GM12865 (cell line): ENCODE results near the gene IRF2.

ENCODE experiments used
- DNase-seq: peaks from one replicate; pipeline ENCODE4 v3.0.0; 2010; ENCODE audit warnings: low read depth
- H3K4me3 ChIP-seq: 2 replicates; pipeline ENCODE4 v1.5.1; 2011; ENCODE audit warnings: mild to moderate bottlenecking, low read depth, low read length, control low read depth
- CTCF ChIP-seq: IDR thresholded peaks from 2 replicates; pipeline ENCODE4 v1.5.1; 2011; ENCODE audit warnings: low read length, control low read depth, low read depth, inconsistent platforms; ENCODE audit not compliant: insufficient read depth; ENCODE audit errors: missing control alignments

The IRF2 gene

GRCh38 chr4:184475498-184475897 is 1.1 kb upstream of the IRF2 start:
- TF ChIP-seq CTCF = no peak
- DNase-seq = no peak

GRCh38 chr4:184475096-184475461 is 729 bp upstream of the IRF2 start:
- no peak for TF ChIP-seq CTCF
- peak overlapping the region; percentile 78 for H3K4me3 ChIP-seq
- DNase-seq = peak; percentile 76

More at GRCh38 chr4:184475498-184475897, 1.1 kb upstream of the IRF2 start:
- H3K4me3 ChIP-seq = peak overlapping the region; percentile 78

GRCh38 chr4:184473499-184474262 is 669 bp downstream of the IRF2 start:
- DNase-seq = peak; percentile 82
- TF ChIP-seq CTCF = no peak
- peak overlapping the region; percentile 96 for H3K4me3 ChIP-seq

GRCh38 chr4:184472614-184473498 is 1.5 kb downstream of the IRF2 start:
- peak; percentile 83 for DNase-seq
- TF ChIP-seq CTCF = no peak
- H3K4me3 ChIP-seq = peak overlapping the region; percentile 96

GRCh38 chr4:184471881-184472613 is 2.3 kb downstream of the IRF2 start:
- H3K4me3 ChIP-seq = peak overlapping the region; percentile 83
- TF ChIP-seq CTCF = no peak
- peak; percentile 85 for DNase-seq

GRCh38 chr4:184470785-184471110 is 3.6 kb downstream of the IRF2 start:
- H3K4me3 ChIP-seq = peak overlapping the region; percentile 83
- TF ChIP-seq CTCF = no peak
- DNase-seq = no peak
